HCT116 (cell line): ENCODE measurements around the gene SIPA1L3.

Experiments used
- EZH2 ChIP-seq: fragments of 200-600 bp; sonication (generic); IDR thresholded peaks from 2 replicates; pipeline ENCODE4 v1.6.1; 2017; ENCODE audit warnings: antibody characterized with exemption, mixed run types
- JUND ChIP-seq: IDR thresholded peaks from 2 replicates; pipeline ENCODE4 v1.6.1; 2012
- POLR2A ChIP-seq: IDR thresholded peaks from 2 replicates; pipeline ENCODE4 v1.7.0; 2011; ENCODE audit warnings: borderline replicate concordance; ENCODE audit not compliant: insufficient read depth, insufficient read length; ENCODE audit errors: extremely low read depth
- POLR2AphosphoS5 ChIP-seq: IDR thresholded peaks from 2 replicates; pipeline ENCODE4 v1.6.1; 2011; ENCODE audit warnings: mild to moderate bottlenecking, low read depth, low read length, moderate library complexity
- YY1 ChIP-seq: IDR thresholded peaks from 2 replicates; pipeline ENCODE4 v1.6.1; 2011; ENCODE audit warnings: low read length, low read depth, moderate library complexity, mild to moderate bottlenecking; ENCODE audit not compliant: insufficient replicate concordance; ENCODE audit errors: extremely low read depth

GRCh38 chr19:38062959-38063761 lies 156.2 kb downstream of the SIPA1L3 start:
- TF ChIP-seq POLR2A = no peak
- TF ChIP-seq JUND = no peak
- TF ChIP-seq EZH2 = no peak
- TF ChIP-seq POLR2AphosphoS5 = no peak
- TF ChIP-seq YY1 = no peak
